ENCODE data around the gene PAOX. TPM values are rescaled to one million over a fixed set of nuclear protein-coding genes. Genes with fewer than 3 reads are reported as not detected.
"Not testable (repeated sequence)": the region's sequence is repeated elsewhere in the genome, so short reads cannot be mapped to it uniquely, and the experiment has no call there.

The PAOX gene
- total RNA-seq, 1 donor: 7.8 TPM

GRCh38 chr10:133412381-133412711 lies 33.3 kb downstream of the PAOX start:
- H3K4me3 ChIP-seq (ENCODE audit: low read depth, low read length): no peak overlapping the region
- no peak for DNase-seq (ENCODE audit: low read depth)
- no peak for TF ChIP-seq CTCF (IDR thresholded peaks at IDR 0.05; ENCODE audit: insufficient read depth, low read depth, low read length)

- H3K4me3 ChIP-seq (ENCODE audit: low read depth, low read length); DNase-seq (ENCODE audit: low read depth): not testable (repeated sequence)
Measured at GRCh38 chr10:133414401-133414800, 35.3 kb downstream of the PAOX start.

- no peak overlapping the region for H3K4me3 ChIP-seq (ENCODE audit: low read depth, low read length)
- DNase-seq (ENCODE audit: low read depth): no peak
- TF ChIP-seq CTCF (IDR thresholded peaks at IDR 0.05; ENCODE audit: insufficient read depth, low read depth, low read length): no peak
Measured at GRCh38 chr10:133415752-133416151, 36.7 kb downstream of the PAOX start.

- H3K4me3 ChIP-seq (ENCODE audit: low read depth, low read length): no peak overlapping the region
- no peak for TF ChIP-seq CTCF (IDR thresholded peaks at IDR 0.05; ENCODE audit: insufficient read depth, low read depth, low read length)
- no peak for DNase-seq (ENCODE audit: low read depth)
Measured at GRCh38 chr10:133418289-133418993, 39.4 kb downstream of the PAOX start.

GRCh38 chr10:133419211-133419950 lies 40.3 kb downstream of the PAOX start:
- no peak for TF ChIP-seq CTCF (IDR thresholded peaks at IDR 0.05; ENCODE audit: insufficient read depth, low read depth, low read length)
- no peak overlapping the region for H3K4me3 ChIP-seq (ENCODE audit: low read depth, low read length)
- no peak for DNase-seq (ENCODE audit: low read depth)

- no peak for DNase-seq (ENCODE audit: low read depth)
- H3K4me3 ChIP-seq (ENCODE audit: low read depth, low read length): no peak overlapping the region
- no peak for TF ChIP-seq CTCF (IDR thresholded peaks at IDR 0.05; ENCODE audit: insufficient read depth, low read depth, low read length)
Measured at GRCh38 chr10:133420028-133420427, 41.0 kb downstream of the PAOX start.

- no peak for TF ChIP-seq CTCF (IDR thresholded peaks at IDR 0.05; ENCODE audit: insufficient read depth, low read depth, low read length)
- no peak overlapping the region for H3K4me3 ChIP-seq (ENCODE audit: low read depth, low read length)
- DNase-seq (ENCODE audit: low read depth): no peak
Measured at GRCh38 chr10:133420579-133420978, 41.5 kb downstream of the PAOX start.
